Endothelial cell of umbilical vein (primary cell): ENCODE data around the gene KCNJ6. TPM values are rescaled to one million over a fixed set of nuclear protein-coding genes. Genes with fewer than 3 reads are reported as not detected.

Experiments
- BruUV-seq: library from RNA; stranded (reverse); fragments of 400-500 nt; replicated peaks from 2 replicates; lab custom pipeline; 2021; lab: Mats Ljungman, UMichigan
- CTCF ChIA-PET: fragments of 300-600, 350-600 bp; sonication (Branson Sonifier 250); formaldehyde crosslinking; loops from one replicate; lab custom pipeline; 2021; ENCODE audit warnings: antibody characterized with exemption, inconsistent platforms; lab: Charles Lee
- POLR2A ChIA-PET: fragments of 300-600, 350-600 bp; sonication (Branson Sonifier 250); formaldehyde crosslinking; loops from one replicate; lab custom pipeline; 2021; ENCODE audit warnings: antibody characterized with exemption, inconsistent platforms; lab: Charles Lee
- DNase-seq: peaks from one replicate; pipeline ENCODE4 v3.0.0-alpha.2; 2011; ENCODE audit warnings: low read depth, low spot score
- FAIRE-seq: peaks from 2 replicates; lab custom pipeline; 2011; peaks lifted over from hg19 to GRCh38; lab: Jason Lieb, UNC
- H2AFZ ChIP-seq: 2 replicates; pipeline ENCODE4 v1.6.0; 2012; ENCODE audit warnings: low read depth, low read length, control low read depth, inconsistent platforms
- H3K27ac ChIP-seq: 2 replicates; pipeline ENCODE4 v1.5.1; 2011; ENCODE audit warnings: low read depth, mild to moderate bottlenecking, control low read depth, low read length, moderate library complexity; ENCODE audit not compliant: insufficient read depth
- H3K27me3 ChIP-seq, 2 experiments: 2 replicates each; pipeline versions ENCODE4 v1.6.0 to v1.6.1; 2011; ENCODE audit warnings: low read length in 2 of 2, mixed read lengths in 1 of 2; ENCODE audit not compliant: control insufficient read depth in 2 of 2, insufficient read depth in 2 of 2
- H3K36me3 ChIP-seq, 2 experiments: 2 replicates in 1 of 2; 3 replicates in 1 of 2; pipeline ENCODE4 v1.5.1; 2011; ENCODE audit warnings: low read length in 2 of 2, mild to moderate bottlenecking in 1 of 2, moderate library complexity in 1 of 2; ENCODE audit not compliant: control insufficient read depth in 2 of 2, insufficient read depth in 2 of 2; ENCODE audit errors: extremely low read depth in 1 of 2
- H3K4me1 ChIP-seq: 3 replicates; pipeline ENCODE4 v1.5.1; 2011; ENCODE audit warnings: mild to moderate bottlenecking, low read length; ENCODE audit not compliant: control insufficient read depth, insufficient read depth; ENCODE audit errors: extremely low read depth
- H3K4me2 ChIP-seq: 2 replicates; pipeline ENCODE4 v1.6.1; 2011; ENCODE audit warnings: low read length, control low read depth, mixed read lengths; ENCODE audit not compliant: insufficient read depth
- H3K4me3 ChIP-seq, 3 experiments: fragments of 200-600 bp in 1 of 3; sonication (generic), shearing (Covaris generic) in 1 of 3; replicated peaks in 1 of 3; 2 replicates each; pipeline ENCODE4 v1.5.1; 2011 to 2016; ENCODE audit warnings: control low read depth in 3 of 3, low read length in 3 of 3, mild to moderate bottlenecking in 2 of 3, inconsistent platforms in 1 of 3, low read depth in 1 of 3, moderate library complexity in 1 of 3; ENCODE audit not compliant: insufficient read depth in 1 of 3
- H3K79me2 ChIP-seq: 2 replicates; pipeline ENCODE4 v1.6.0; 2012; ENCODE audit warnings: low read length, inconsistent platforms; ENCODE audit not compliant: control insufficient read depth, insufficient read depth
- H3K9ac ChIP-seq: replicated peaks from 2 replicates; pipeline ENCODE3; 2011; ENCODE audit warnings: low read length, control low read depth; ENCODE audit not compliant: insufficient read depth; ENCODE audit errors: extremely low read depth
- H3K9me1 ChIP-seq: replicated peaks from 3 replicates; pipeline ENCODE4 v1.6.0; 2011; ENCODE audit warnings: mild to moderate bottlenecking, low read length; ENCODE audit not compliant: control insufficient read depth, insufficient read depth; ENCODE audit errors: extremely low read depth
- H3K9me3 ChIP-seq: replicated peaks from 2 replicates; pipeline ENCODE4 v1.5.1; 2012; ENCODE audit warnings: low read length, inconsistent platforms; ENCODE audit not compliant: control insufficient read depth, insufficient read depth
- H4K20me1 ChIP-seq: replicated peaks from 2 replicates; pipeline ENCODE3; 2011; ENCODE audit warnings: mild to moderate bottlenecking, low read length; ENCODE audit not compliant: control insufficient read depth, insufficient read depth; ENCODE audit errors: extremely low read depth
- CTCF ChIP-seq, 2 donors: IDR thresholded peaks; 1 replicate in 1 of 2; 2 replicates in 1 of 2; pipeline ENCODE4 v1.5.1; 2011; ENCODE audit warnings: low read length in 2 of 2, mild to moderate bottlenecking in 2 of 2, moderate library complexity in 2 of 2, control low read depth in 1 of 2, inconsistent platforms in 1 of 2, low read depth in 1 of 2; ENCODE audit not compliant: insufficient read depth in 1 of 2; ENCODE audit errors: extremely low read depth in 1 of 2
- EZH2 ChIP-seq: IDR thresholded peaks from 2 replicates; pipeline ENCODE4 v1.6.1; 2012; ENCODE audit warnings: borderline replicate concordance, low read depth, mild to moderate bottlenecking, moderate library complexity, low read length, inconsistent platforms; ENCODE audit not compliant: severe bottlenecking
- FOS ChIP-seq: IDR thresholded peaks from 2 replicates; pipeline ENCODE4 v1.6.1; 2011; ENCODE audit warnings: mild to moderate bottlenecking, low read length, moderate library complexity, borderline replicate concordance; ENCODE audit not compliant: insufficient read depth
- GATA2 ChIP-seq: IDR thresholded peaks from 2 replicates; pipeline ENCODE4 v1.7.0; 2011; ENCODE audit warnings: low read depth, mild to moderate bottlenecking, moderate library complexity, mixed read lengths, low read length; ENCODE audit not compliant: insufficient read length, insufficient read depth
- JUN ChIP-seq: IDR thresholded peaks from 2 replicates; pipeline ENCODE4 v1.6.1; 2011; ENCODE audit warnings: borderline replicate concordance, low read depth; ENCODE audit not compliant: insufficient read length, insufficient read depth
- MYC ChIP-seq: IDR thresholded peaks from one replicate; pipeline ENCODE4 v1.6.1; 2011; ENCODE audit warnings: mild to moderate bottlenecking, low read depth, low read length
- POLR2A ChIP-seq: IDR thresholded peaks from 2 replicates; pipeline ENCODE4 v1.6.1; 2012; ENCODE audit warnings: low read depth, mild to moderate bottlenecking, control low read depth, low read length
- POLR2AphosphoS5 ChIP-seq: IDR thresholded peaks from 2 replicates; pipeline ENCODE4 v1.6.1; 2012; ENCODE audit warnings: low read depth, mild to moderate bottlenecking, control low read depth, low read length, moderate library complexity; ENCODE audit not compliant: insufficient read depth
- dilution Hi-C: fragments of 300-500 bp; cut with MboI; formaldehyde crosslinking; loops from one replicate; pipeline ENCODE4 v1.15.0; 2019; ENCODE audit warnings: low sequenced_read_pairs; ENCODE audit not compliant: extremely low pct_ligation_motif_present
- intact Hi-C: fragments of 100-400 bp; cut with micrococcal nuclease; formaldehyde crosslinking; loops from one replicate; pipeline ENCODE4 v1.10.0; 2022
- polyA plus RNA-seq, 4 experiments: library from polyadenylated mRNA; depleted of rRNA in 3 of 4; stranded (reverse) in 3 of 4; unstranded in 1 of 4; fragments of >200 nt; gene quantifications; 2 replicates each; pipeline versions ENCODE4 v1.2.1 to v1.2.3, GENCODE V29; 2011 to 2012; ENCODE audit warnings: missing spikeins in 1 of 4
- total RNA-seq: library from RNA; stranded (reverse); gene quantifications from 2 replicates; pipeline ENCODE4 v1.2.3, GENCODE V29; 2021
- TF ChIP-seq, protein P1 (sequence below): IDR thresholded peaks from 2 replicates; pipeline ENCODE4 v1.6.1; 2011; ENCODE audit not compliant: insufficient read depth, insufficient read length

Gene KCNJ6
- total and polyA plus RNA-seq, 2 donors (not counting 3 experiments of a cell fraction or from before 2014, with no cell fraction given), result not detected

- Histone ChIP-seq H4K20me1 (no peaks in the 10 kb centered on the region), H3K9ac (no peak overlapping the region), H3K36me3 (no peaks in the 10 kb centered on the region), H3K4me3 (no peak overlapping the region), H3K27ac (no peak overlapping the region), H3K79me2 (no peaks in the 10 kb centered on the region), H3K9me3 (no peaks in the 10 kb centered on the region), H2AFZ (no peak overlapping the region), H3K9me1 (no peaks in the 10 kb centered on the region), H3K4me2 (no peak overlapping the region), H3K4me1 (no peaks in the 10 kb centered on the region), H3K27me3 (peaks cover 2 to 5% of the 10 kb centered on the region in 2 experiments)
- BruUV-seq, result no TSS peak
- dilution Hi-C loops (no loop called here), intact Hi-C loops (no loop called here)
- POLR2A ChIA-PET, result no interaction called here
- FAIRE-seq (no peak), DNase-seq (no peak)
- TF ChIP-seq POLR2AphosphoS5 (no peak), EZH2 (no peak), FOS (no peak), POLR2A (no peak), CTCF (IDR thresholded peaks at IDR 0.05; ENCODE audit: extremely low read depth in 1 of 2, insufficient read depth in 1 of 2, low read depth in 1 of 2, low read length in 2 of 2) (no peak), JUN (no peak), MYC (no peak), GATA2 (no peak)
- TF ChIP-seq, protein P1, sequence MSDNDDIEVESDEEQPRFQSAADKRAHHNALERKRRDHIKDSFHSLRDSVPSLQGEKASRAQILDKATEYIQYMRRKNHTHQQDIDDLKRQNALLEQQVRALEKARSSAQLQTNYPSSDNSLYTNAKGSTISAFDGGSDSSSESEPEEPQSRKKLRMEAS, result no peak
- CTCF ChIA-PET, result no interaction called here
These were observed 19.5 kb downstream of the KCNJ6 start for GRCh38 chr21:37896788-37897187.
